ENCODE data around the gene PARVB. TPM values are rescaled to one million over a fixed set of nuclear protein-coding genes. Genes with fewer than 3 reads are reported as not detected.
A peak's percentile ranks its signal among the peaks of the same experiment; 100 is the strongest.

Gene PARVB
- total RNA-seq, 4 donors from 2014 or later = 120 to 201 (median 147) TPM

GRCh38 chr22:44070029-44070428 is 45.9 kb downstream of the PARVB start:
- ATAC-seq (no peak), DNase-seq (no peak)
- Histone ChIP-seq H3K4me1 (peaks cover 36 to 38% of the 10 kb centered on the region in 2 donors), H3K36me3 (no peaks in the 10 kb centered on the region), H3K9me3 (no peaks in the 10 kb centered on the region), H3K27ac (no peak overlapping the region), H3K4me3 (no peak overlapping the region), H3K27me3 (no peaks in the 10 kb centered on the region)
- TF ChIP-seq CTCF (IDR thresholded peaks at IDR 0.05 in 4 of 5, conservative IDR thresholded peaks at IDR 0.05 in 1 of 5) (no peak), POLR2A (IDR thresholded peaks at IDR 0.05) (no peak)
- intact Hi-C loops (cut with DNase I; ENCODE audit: low total_unique reads) (no loop called here), in situ Hi-C loops (cut with MboI; ENCODE audit: low sequenced_read_pairs in 4 of 4) (no loop called here)

- Histone ChIP-seq H3K36me3 (no peaks in the 10 kb centered on the region), H3K27ac (peak overlapping the region in 3 of 4 donors; percentile 4 to 29 (median 26)), H3K4me3 (no peak overlapping the region), H3K9me3 (no peaks in the 10 kb centered on the region), H3K4me1 (peaks cover 41 to 43% of the 10 kb centered on the region in 2 donors), H3K27me3 (no peaks in the 10 kb centered on the region)
- in situ Hi-C loops (cut with MboI; ENCODE audit: low sequenced_read_pairs in 4 of 4) (no loop called here), intact Hi-C loops (cut with DNase I; ENCODE audit: low total_unique reads) (no loop called here)
- DNase-seq = no peak
- ATAC-seq = no peak
- TF ChIP-seq CTCF (IDR thresholded peaks at IDR 0.05 in 4 of 5, conservative IDR thresholded peaks at IDR 0.05 in 1 of 5) (no peak), POLR2A (IDR thresholded peaks at IDR 0.05) (no peak)
These were observed 47.8 kb downstream of the PARVB start for GRCh38 chr22:44071781-44072326.

GRCh38 chr22:44074337-44074984 is 50.4 kb downstream of the PARVB start:
- no peak overlapping the region for H3K4me3 ChIP-seq
- peaks cover 21 to 24% of the 10 kb centered on the region in 2 donors for H3K4me1 ChIP-seq
- H3K36me3 ChIP-seq = no peaks in the 10 kb centered on the region
- in situ Hi-C loops (cut with MboI; ENCODE audit: low sequenced_read_pairs in 4 of 4) = no loop called here
- TF ChIP-seq CTCF (IDR thresholded peaks at IDR 0.05 in 4 of 5, conservative IDR thresholded peaks at IDR 0.05 in 1 of 5) (no peak), POLR2A (IDR thresholded peaks at IDR 0.05) (no peak)
- H3K27me3 ChIP-seq = no peaks in the 10 kb centered on the region
- H3K27ac ChIP-seq = no peak overlapping the region
- DNase-seq (no peak), ATAC-seq (no peak)
- intact Hi-C loops (cut with DNase I; ENCODE audit: low total_unique reads) = no loop called here
- H3K9me3 ChIP-seq = no peaks in the 10 kb centered on the region

- Histone ChIP-seq H3K27ac (no peak overlapping the region), H3K9me3 (no peaks in the 10 kb centered on the region), H3K36me3 (no peaks in the 10 kb centered on the region), H3K4me3 (no peak overlapping the region), H3K4me1 (peaks cover 21 to 24% of the 10 kb centered on the region in 2 donors), H3K27me3 (no peaks in the 10 kb centered on the region)
- DNase-seq = no peak
- TF ChIP-seq POLR2A (IDR thresholded peaks at IDR 0.05) = no peak
- TF ChIP-seq CTCF (IDR thresholded peaks at IDR 0.05 in 4 of 5, conservative IDR thresholded peaks at IDR 0.05 in 1 of 5) = no peak
- no peak for ATAC-seq
- in situ Hi-C loops (cut with MboI; ENCODE audit: low sequenced_read_pairs in 4 of 4) = loop anchor here in 1 of 4 donors (25.0 kb wide), 1 partner anchor 263 kb away; the partner anchor contains the start of gene EFCAB6
- intact Hi-C loops (cut with DNase I; ENCODE audit: low total_unique reads) = no loop called here
These were observed 50.9 kb downstream of the PARVB start for GRCh38 chr22:44075022-44075421.

Data from gastrocnemius medialis (tissue), 4 donors.